ENCODE measurements around the gene OR10H1.
"Not testable (repeated sequence)": the region's sequence is repeated elsewhere in the genome, so short reads cannot be mapped to it uniquely, and the experiment has no call there.

Gene OR10H1

GRCh38 chr19:15828121-15828610 is 12.7 kb upstream of the OR10H1 start:
- no peak for DNase-seq

GRCh38 chr19:15825753-15826152 is 10.3 kb upstream of the OR10H1 start:
- no peak for DNase-seq

- DNase-seq: no peak
Measured at GRCh38 chr19:15820646-15821045, 5.2 kb upstream of the OR10H1 start.

GRCh38 chr19:15813916-15814315 is 1.5 kb downstream of the OR10H1 start:
- no peak for DNase-seq

- DNase-seq: no peak
Measured at GRCh38 chr19:15812060-15812722, 3.3 kb downstream of the OR10H1 start.

GRCh38 chr19:15811476-15811875 is 4.0 kb downstream of the OR10H1 start:
- DNase-seq: no peak

GRCh38 chr19:15810335-15810734 is 5.1 kb downstream of the OR10H1 start:
- DNase-seq: no peak

GRCh38 chr19:15794279-15794678 is 21.2 kb downstream of the OR10H1 start:
- DNase-seq: not testable (repeated sequence)

- no peak for DNase-seq
Measured at GRCh38 chr19:15790096-15790495, 25.4 kb downstream of the OR10H1 start.

GRCh38 chr19:15788594-15789270 is 26.7 kb downstream of the OR10H1 start:
- DNase-seq: no peak

GRCh38 chr19:15787611-15788155 is 27.8 kb downstream of the OR10H1 start, which contains the start of gene OR10H5:
Gene OR10H5, plus strand, starts transcription at chr19:15787661. Its CDS starts 6,388 bp downstream, at chr19:15794049.
- no peak for DNase-seq

- not testable (repeated sequence) for DNase-seq
Measured at GRCh38 chr19:15782896-15783295, 32.6 kb downstream of the OR10H1 start.

GRCh38 chr19:15782211-15782610 is 33.3 kb downstream of the OR10H1 start:
- no peak for DNase-seq

GRCh38 chr19:15781661-15782060 is 33.8 kb downstream of the OR10H1 start:
- DNase-seq: no peak

GRCh38 chr19:15780610-15781418 is 34.6 kb downstream of the OR10H1 start:
- no peak for DNase-seq

- peak; percentile 30 for DNase-seq
Measured at GRCh38 chr19:15779756-15780476, 35.5 kb downstream of the OR10H1 start.

- DNase-seq: no peak
Measured at GRCh38 chr19:15776991-15777970, 38.2 kb downstream of the OR10H1 start.

GRCh38 chr19:15776264-15776663 is 39.2 kb downstream of the OR10H1 start:
- no peak for DNase-seq

- DNase-seq: no peak
Measured at GRCh38 chr19:15775249-15775648, 40.2 kb downstream of the OR10H1 start.

GRCh38 chr19:15774159-15774558 is 41.3 kb downstream of the OR10H1 start:
- not testable (repeated sequence) for DNase-seq

GRCh38 chr19:15769586-15769985 is 45.9 kb downstream of the OR10H1 start:
- no peak for DNase-seq
